Chondrocyte (in vitro differentiated cells): ENCODE measurements around the gene NFASC. TPM values are rescaled to one million over a fixed set of nuclear protein-coding genes. Genes with fewer than 3 reads are reported as not detected.

Experiments
- DNase-seq: peaks from one replicate; pipeline ENCODE4 v3.0.0; 2021; ENCODE audit warnings: mixed read lengths, low spot score
- H3K27ac Mint-ChIP-seq: one replicate; pipeline ENCODE4 v1.8.0; 2021; ENCODE audit warnings: mild to moderate bottlenecking, moderate library complexity, mixed read lengths; ENCODE audit not compliant: unreplicated experiment
- H3K27me3 Mint-ChIP-seq: 2 replicates; pipeline ENCODE4 v1.8.0; 2021; ENCODE audit warnings: low read depth, mixed read lengths
- H3K36me3 Mint-ChIP-seq: 2 replicates; pipeline ENCODE4 v1.8.0; 2021; ENCODE audit warnings: low read depth, mixed read lengths
- H3K4me1 Mint-ChIP-seq: 2 replicates; pipeline ENCODE4 v1.8.0; 2021; ENCODE audit warnings: low read depth, mild to moderate bottlenecking, mixed read lengths
- H3K4me3 Mint-ChIP-seq: one replicate; pipeline ENCODE4 v1.8.0; 2021; ENCODE audit warnings: mild to moderate bottlenecking, moderate library complexity, mixed read lengths; ENCODE audit not compliant: unreplicated experiment
- H3K9me3 Mint-ChIP-seq: 2 replicates; pipeline ENCODE4 v1.8.0; 2021; ENCODE audit warnings: low read depth, mixed read lengths
- CTCF ChIP-seq: fragments of 200-600 bp; sonication (generic); IDR thresholded peaks from 2 replicates; pipeline ENCODE4 v1.5.0; 2021; ENCODE audit warnings: antibody characterized with exemption, mild to moderate bottlenecking, moderate library complexity
- total RNA-seq: library from RNA; stranded (reverse); gene quantifications from 3 replicates; pipeline ENCODE4 v1.2.1, GENCODE V29; 2021

NFASC gene
- total RNA-seq, 1 donor from 2014 or later: 0.20 TPM

DNA sequence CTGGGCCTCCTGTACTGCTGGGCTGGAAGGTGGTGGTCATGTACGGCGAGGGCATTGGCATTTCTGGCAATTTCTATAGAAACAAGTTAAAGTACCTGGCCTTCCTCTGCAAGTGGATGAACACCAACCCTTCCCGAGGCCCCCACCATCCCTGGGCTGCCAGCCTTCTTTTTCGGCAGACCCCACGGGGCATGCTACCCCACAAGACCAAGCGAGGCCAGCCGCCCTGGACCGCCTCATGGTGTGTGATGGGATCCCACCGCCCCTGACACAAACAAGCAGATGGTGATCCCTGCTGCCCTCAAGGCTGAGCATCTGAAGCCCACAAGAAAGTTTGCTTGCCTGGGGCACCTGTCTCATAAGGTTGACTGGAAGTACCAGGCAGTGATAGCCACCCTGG is 76.0 kb downstream of the NFASC start:
- Mint-ChIP-seq H3K27ac (no peak overlapping the region), H3K36me3 (peaks cover 2% of the 10 kb centered on the region), H3K9me3 (no peaks in the 10 kb centered on the region), H3K4me3 (no peak overlapping the region), H3K27me3 (peaks cover 48% of the 10 kb centered on the region), H3K4me1 (no peaks in the 10 kb centered on the region)
- DNase-seq: no peak
- TF ChIP-seq CTCF: no peak

DNA sequence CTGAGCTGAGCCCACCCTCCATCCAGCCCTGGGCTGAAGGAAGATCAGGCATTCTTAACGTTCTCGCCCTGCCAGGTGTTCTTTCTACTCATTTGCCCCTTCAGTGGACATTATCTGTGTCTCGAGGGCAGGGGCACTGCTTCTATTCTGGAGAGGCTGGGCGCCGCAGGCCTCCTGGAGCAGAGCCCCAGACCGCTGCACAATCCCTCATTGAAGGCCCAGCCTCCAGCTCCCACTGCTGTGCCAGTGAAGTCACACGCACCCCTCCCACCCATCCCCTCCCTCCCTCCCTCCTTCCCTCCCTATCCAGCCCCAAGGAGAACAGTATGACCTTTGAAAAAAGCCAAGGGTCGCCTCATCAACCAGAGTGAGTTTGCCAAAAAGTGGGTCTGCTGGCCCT is 76.7 kb downstream of the NFASC start:
- TF ChIP-seq CTCF: no peak
- Mint-ChIP-seq H3K4me3 (no peak overlapping the region), H3K36me3 (peaks cover 2% of the 10 kb centered on the region), H3K27ac (no peak overlapping the region), H3K4me1 (no peaks in the 10 kb centered on the region), H3K27me3 (peaks cover 52% of the 10 kb centered on the region), H3K9me3 (no peaks in the 10 kb centered on the region)
- no peak for DNase-seq

DNA sequence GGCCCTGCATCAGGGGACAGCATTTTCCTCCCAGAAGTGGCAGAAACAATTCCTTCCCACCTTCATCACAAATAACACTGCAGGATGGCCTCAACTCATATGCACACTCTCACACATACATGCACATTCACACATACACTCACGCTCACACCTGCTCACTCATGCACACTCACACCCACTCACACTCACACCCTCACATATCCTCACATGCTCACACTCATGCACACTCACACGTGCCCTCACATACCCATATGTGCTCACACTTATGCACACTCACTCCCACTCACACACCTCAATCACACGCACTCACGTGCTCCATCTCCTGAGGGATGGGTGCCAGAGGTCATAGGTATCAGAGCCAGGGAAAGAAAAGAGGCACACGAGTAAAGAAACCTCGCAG is 77.1 kb downstream of the NFASC start:
- Mint-ChIP-seq H3K36me3 (peaks cover 2% of the 10 kb centered on the region), H3K27me3 (peaks cover 52% of the 10 kb centered on the region), H3K4me1 (no peaks in the 10 kb centered on the region), H3K4me3 (no peak overlapping the region), H3K27ac (no peak overlapping the region), H3K9me3 (no peaks in the 10 kb centered on the region)
- TF ChIP-seq CTCF: no peak
- no peak for DNase-seq

- no peak for DNase-seq
- TF ChIP-seq CTCF: no peak
- Mint-ChIP-seq H3K27ac (no peak overlapping the region), H3K36me3 (peaks cover 2% of the 10 kb centered on the region), H3K27me3 (peaks cover 45% of the 10 kb centered on the region), H3K9me3 (no peaks in the 10 kb centered on the region), H3K4me3 (no peak overlapping the region), H3K4me1 (no peaks in the 10 kb centered on the region)
Observed at GRCh38 chr1:204950353-204951001, 79.8 kb downstream of the NFASC start.

- Mint-ChIP-seq H3K27ac (no peak overlapping the region), H3K36me3 (no peaks in the 10 kb centered on the region), H3K9me3 (no peaks in the 10 kb centered on the region), H3K27me3 (peaks cover 72% of the 10 kb centered on the region), H3K4me3 (no peak overlapping the region), H3K4me1 (no peaks in the 10 kb centered on the region)
- no peak for TF ChIP-seq CTCF
- DNase-seq: no peak
Observed at GRCh38 chr1:204958317-204959307, 88.0 kb downstream of the NFASC start.
